Common myeloid progenitor, CD34-positive (primary cell): ENCODE data around the gene CEP89.

Experiments used
- CTCF ChIA-PET: fragments of 350-600 bp; sonication (Branson Sonifier 250); formaldehyde crosslinking; loops from one replicate; lab custom pipeline; 2021; ENCODE audit warnings: antibody characterized with exemption; lab: Charles Lee
- POLR2A ChIA-PET: fragments of 350-600 bp; sonication (Branson Sonifier 250); formaldehyde crosslinking; loops from one replicate; lab custom pipeline; 2021; ENCODE audit warnings: antibody characterized with exemption; lab: Charles Lee
- DNase-seq, 3 donors: peaks; one replicate each; pipeline versions ENCODE4 v3.0.0 to v3.0.0-alpha.2; 2013
- H3K27ac ChIP-seq, 2 experiments: 1 replicate in 1 of 2; 2 replicates in 1 of 2; pipeline ENCODE4 v1.7.0; 2013; ENCODE audit warnings: inconsistent platforms in 2 of 2, low read length in 2 of 2, mild to moderate bottlenecking in 2 of 2, low read depth in 1 of 2, moderate library complexity in 1 of 2; ENCODE audit not compliant: severe bottlenecking in 2 of 2, insufficient read depth in 1 of 2, poor library complexity in 1 of 2
- H3K27me3 ChIP-seq, 5 experiments: replicated peaks in 2 of 5; 1 replicate in 3 of 5; 2 replicates in 2 of 5; pipeline versions ENCODE4 v1.6.1 to v1.7.0; 2013; ENCODE audit warnings: low read length in 4 of 5, mild to moderate bottlenecking in 2 of 5, moderate library complexity in 2 of 5, inconsistent platforms in 1 of 5; ENCODE audit not compliant: insufficient read depth in 5 of 5, control insufficient read depth in 4 of 5
- H3K36me3 ChIP-seq, 4 experiments: 1 replicate in 2 of 4; 2 replicates in 2 of 4; pipeline versions ENCODE4 v1.6.1 to v1.7.0; 2013; ENCODE audit warnings: low read length in 3 of 4, control low read depth in 1 of 4, mild to moderate bottlenecking in 1 of 4; ENCODE audit not compliant: control insufficient read depth in 4 of 4, insufficient read depth in 4 of 4
- H3K4me1 ChIP-seq, 4 experiments: 1 replicate in 3 of 4; 2 replicates in 1 of 4; pipeline versions ENCODE4 v1.6.1 to v1.7.1; 2013; ENCODE audit warnings: low read length in 3 of 4, mild to moderate bottlenecking in 3 of 4, control low read depth in 1 of 4, inconsistent platforms in 1 of 4, moderate library complexity in 1 of 4; ENCODE audit not compliant: control insufficient read depth in 4 of 4, insufficient read depth in 4 of 4; ENCODE audit errors: control extremely low read depth in 1 of 4
- H3K4me3 ChIP-seq, 7 experiments: 1 replicate in 4 of 7; 2 replicates in 3 of 7; pipeline versions ENCODE4 v1.5.1 to v1.7.0; 2013; ENCODE audit warnings: mild to moderate bottlenecking in 7 of 7, low read length in 6 of 7, moderate library complexity in 6 of 7, inconsistent platforms in 2 of 7, low read depth in 2 of 7, control low read depth in 1 of 7; ENCODE audit not compliant: insufficient read depth in 4 of 7, control insufficient read depth in 1 of 7; ENCODE audit errors: extremely low read depth in 1 of 7
- H3K9me3 ChIP-seq, 5 experiments: 1 replicate in 4 of 5; 2 replicates in 1 of 5; pipeline versions ENCODE4 v1.6.1 to v1.7.1; 2013; ENCODE audit warnings: low read length in 4 of 5, mild to moderate bottlenecking in 2 of 5, inconsistent platforms in 1 of 5, low read depth in 1 of 5, moderate library complexity in 1 of 5; ENCODE audit not compliant: control insufficient read depth in 4 of 5, insufficient read depth in 2 of 5; ENCODE audit errors: control extremely low read depth in 1 of 5
- WGBS: methylation state at CpG from one replicate; pipeline ENCODE4 v1.1.5; 2013; ENCODE audit not compliant: insufficient coverage; 5-methylcytosine and 5-hydroxymethylcytosine counted together

CEP89 gene

GRCh38 chr19:32930567-32930966 is 41.2 kb downstream of the CEP89 start:
- POLR2A ChIA-PET, result no interaction called here
- Histone ChIP-seq H3K36me3 (peaks cover 6 to 57% (median 22%) of the 10 kb centered on the region in 4 experiments), H3K27me3 (no peaks in the 10 kb centered on the region), H3K4me1 (no peaks in the 10 kb centered on the region), H3K9me3 (peaks cover 0 to 13% (median 9%) of the 10 kb centered on the region in 5 experiments), H3K27ac (no peak overlapping the region), H3K4me3 (no peak overlapping the region)
- CTCF ChIA-PET, result no interaction called here
- no peak for DNase-seq
- 100% methylated on average over 4 of the region's 8 CpGs for WGBS

- no CpG with 5 or more reads among the region's 2 CpGs for WGBS
- DNase-seq, result no peak
- H3K27me3 ChIP-seq, result no peaks in the 10 kb centered on the region
- H3K4me1 ChIP-seq, result no peaks in the 10 kb centered on the region
- ChIA-PET POLR2A (no interaction called here), CTCF (no interaction called here)
- peaks cover 9 to 50% (median 22%) of the 10 kb centered on the region in 4 experiments for H3K36me3 ChIP-seq
- no peak overlapping the region for H3K27ac ChIP-seq
- peaks cover 0 to 13% (median 9%) of the 10 kb centered on the region in 5 experiments for H3K9me3 ChIP-seq
- H3K4me3 ChIP-seq, result no peak overlapping the region
These were observed 43.0 kb downstream of the CEP89 start for GRCh38 chr19:32928806-32929205.

- Histone ChIP-seq H3K9me3 (peaks cover 0 to 13% (median 9%) of the 10 kb centered on the region in 5 experiments), H3K4me1 (no peaks in the 10 kb centered on the region), H3K27ac (no peak overlapping the region), H3K27me3 (no peaks in the 10 kb centered on the region), H3K4me3 (no peak overlapping the region), H3K36me3 (peaks cover 6 to 30% (median 19%) of the 10 kb centered on the region in 4 experiments)
- 98% methylated on average over 6 of the region's 6 CpGs for WGBS
- POLR2A ChIA-PET, result no interaction called here
- CTCF ChIA-PET, result no interaction called here
- DNase-seq, result no peak
These were observed 47.6 kb downstream of the CEP89 start for GRCh38 chr19:32924200-32924599.

- no peaks in the 10 kb centered on the region for H3K27me3 ChIP-seq
- H3K9me3 ChIP-seq, result no peaks in the 10 kb centered on the region
- ChIA-PET CTCF (no interaction called here), POLR2A (no interaction called here)
- peaks cover 6 to 25% (median 11%) of the 10 kb centered on the region in 4 experiments for H3K36me3 ChIP-seq
- no peak for DNase-seq
- H3K27ac ChIP-seq, result no peak overlapping the region
- H3K4me3 ChIP-seq, result no peak overlapping the region
- no peaks in the 10 kb centered on the region for H3K4me1 ChIP-seq
- WGBS, result 100% methylated on average over 1 of the region's 3 CpGs
These were observed 50.1 kb downstream of the CEP89 start for GRCh38 chr19:32921624-32922023.

GRCh38 chr19:32919365-32919764 is 52.4 kb downstream of the CEP89 start:
- CTCF ChIA-PET, result interaction anchor here (0.7 kb wide), 1 partner anchor 26 kb away, joined by 3 read pairs; no protein-coding TSS in a partner anchor

GRCh38 chr19:32917616-32917996 is 54.2 kb downstream of the CEP89 start:
- Histone ChIP-seq H3K9me3 (no peaks in the 10 kb centered on the region), H3K4me3 (no peak overlapping the region), H3K27me3 (no peaks in the 10 kb centered on the region), H3K36me3 (peaks cover 0 to 24% (median 0%) of the 10 kb centered on the region in 4 experiments), H3K4me1 (no peaks in the 10 kb centered on the region), H3K27ac (no peak overlapping the region)
- POLR2A ChIA-PET, result no interaction called here
- CTCF ChIA-PET, result no interaction called here
- no peak for DNase-seq
- 100% methylated on average over 4 of the region's 8 CpGs for WGBS

More at GRCh38 chr19:32919365-32919764, 52.4 kb downstream of the CEP89 start:
- no peaks in the 10 kb centered on the region for H3K4me1 ChIP-seq
- no peak overlapping the region for H3K27ac ChIP-seq
- no peaks in the 10 kb centered on the region for H3K9me3 ChIP-seq
- no peak for DNase-seq
- H3K4me3 ChIP-seq, result no peak overlapping the region
- H3K36me3 ChIP-seq, result peaks cover 2 to 29% (median 7%) of the 10 kb centered on the region in 4 experiments
- POLR2A ChIA-PET, result no interaction called here
- no peaks in the 10 kb centered on the region for H3K27me3 ChIP-seq
- WGBS, result 83% methylated on average over 1 of the region's 4 CpGs

GRCh38 chr19:32916969-32917615 is 54.7 kb downstream of the CEP89 start:
- no peak for DNase-seq
- peaks cover 0 to 24% (median 0%) of the 10 kb centered on the region in 4 experiments for H3K36me3 ChIP-seq
- H3K4me3 ChIP-seq, result no peak overlapping the region
- CTCF ChIA-PET, result no interaction called here
- WGBS, result 62% methylated on average over 3 of the region's 4 CpGs
- H3K9me3 ChIP-seq, result no peaks in the 10 kb centered on the region
- H3K4me1 ChIP-seq, result no peaks in the 10 kb centered on the region
- no peaks in the 10 kb centered on the region for H3K27me3 ChIP-seq
- no peak overlapping the region for H3K27ac ChIP-seq
- POLR2A ChIA-PET, result no interaction called here
